ENCODE results near the gene PKIG. TPM values are rescaled to one million over a fixed set of nuclear protein-coding genes. Genes with fewer than 3 reads are reported as not detected.

PKIG gene
- total RNA-seq, 1 experiment from 2014 or later: 20.1 TPM

DNA sequence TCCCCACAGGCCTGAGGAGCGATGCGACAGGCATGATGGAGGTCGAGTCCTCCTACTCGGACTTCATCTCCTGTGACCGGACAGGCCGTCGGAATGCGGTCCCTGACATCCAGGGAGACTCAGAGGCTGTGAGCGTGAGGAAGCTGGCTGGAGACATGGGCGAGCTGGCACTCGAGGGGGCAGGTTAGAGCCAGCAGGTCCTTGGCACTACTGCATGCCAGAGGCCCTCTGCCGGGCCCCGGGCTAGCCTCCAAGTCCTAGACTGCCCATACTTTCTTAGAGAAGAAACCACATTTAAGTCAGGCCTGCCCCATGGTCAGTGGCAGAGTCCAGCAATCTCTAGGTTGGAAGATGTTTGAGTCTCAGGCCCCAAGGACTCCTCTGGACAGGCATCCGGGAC lies 32.1 kb downstream of the PKIG start:
- no peaks in the 10 kb centered on the region for H4K20me1 ChIP-seq (ENCODE audit: insufficient read depth)
- no peaks in the 10 kb centered on the region for H3K9me2 ChIP-seq (ENCODE audit: insufficient read depth)
- H3K4me1 ChIP-seq (ENCODE audit: control insufficient read depth in 1 of 2, insufficient read depth in 2 of 2, low read length in 2 of 2): peaks cover 2 to 7% of the 10 kb centered on the region in 2 experiments
- ChIA-PET POLR2A (no interaction called here), RAD21 (ENCODE audit: low non-redundant PET in 1 of 2, low total read pairs in 2 of 2, uncharacterized antibody in 2 of 2, unreplicated experiment in 2 of 2) (no interaction called here), CTCF (no interaction called here)
- no peak overlapping the region for H3K4me3 ChIP-seq (replicated peaks in 1 of 2; ENCODE audit: low read depth in 1 of 2, low read length in 2 of 2)
- no TSS peak for BruUV-seq (replicated peaks)
- no peak for ATAC-seq
- intact Hi-C loops (cut with micrococcal nuclease): no loop called here
- H3K9ac ChIP-seq (ENCODE audit: low read length): no peak overlapping the region
- no peak for DNase-seq (ENCODE audit: low read depth, low spot score)
- H2AFZ ChIP-seq (ENCODE audit: low read depth, low read length, poor library complexity, severe bottlenecking): no peak overlapping the region
- H3K27ac ChIP-seq (ENCODE audit: low read depth, low read length): no peak overlapping the region
- no peak overlapping the region for H3K4me2 ChIP-seq (ENCODE audit: low read length)
- no peaks in the 10 kb centered on the region for H3K27me3 ChIP-seq (ENCODE audit: insufficient read depth, low read length)
- peaks cover 2 to 7% of the 10 kb centered on the region in 2 experiments; a peak in 3 of 4 replicates for H3K36me3 ChIP-seq (ENCODE audit: control insufficient read depth in 1 of 2, insufficient read depth in 2 of 2, low read length in 2 of 2)
- H3K79me2 ChIP-seq (ENCODE audit: insufficient read depth, low read length): no peaks in the 10 kb centered on the region
- no peaks in the 10 kb centered on the region for H3K9me3 ChIP-seq (ENCODE audit: control insufficient read depth in 1 of 2, insufficient read depth in 1 of 2, low read depth in 1 of 2, low read length in 2 of 2)
- TF ChIP-seq ZFX (IDR thresholded peaks at IDR 0.05) (no peak), RAD21 (IDR thresholded peaks at IDR 0.05; ENCODE audit: low read depth) (no peak), YY1 (IDR thresholded peaks at IDR 0.05; ENCODE audit: extremely low read depth, insufficient replicate concordance, low read depth, low read length) (no peak), SIN3A (IDR thresholded peaks at IDR 0.05; ENCODE audit: low read depth) (no peak), ELF1 (IDR thresholded peaks at IDR 0.05; ENCODE audit: borderline replicate concordance, low read depth) (no peak), EGR1 (IDR thresholded peaks at IDR 0.05; ENCODE audit: low read depth) (no peak), CEBPB (IDR thresholded peaks at IDR 0.05; ENCODE audit: low read depth) (no peak), CBX3 (IDR thresholded peaks at IDR 0.05; ENCODE audit: low read depth) (no peak), POLR2AphosphoS5 (IDR thresholded peaks at IDR 0.05; ENCODE audit: low read depth, low read length) (no peak), TCF7L2 (IDR thresholded peaks at IDR 0.05; ENCODE audit: borderline replicate concordance, extremely low read depth, insufficient read depth, insufficient read length) (no peak), EZH2phosphoT487 (IDR thresholded peaks at IDR 0.05; ENCODE audit: borderline replicate concordance) (no peak), FOSL1 (IDR thresholded peaks at IDR 0.05; ENCODE audit: low read depth) (no peak), POLR2A (IDR thresholded peaks at IDR 0.05; ENCODE audit: borderline replicate concordance, extremely low read depth, insufficient read depth, insufficient read length) (no peak), EZH2 (IDR thresholded peaks at IDR 0.05) (no peak)
- TF ChIP-seq, protein P1, sequence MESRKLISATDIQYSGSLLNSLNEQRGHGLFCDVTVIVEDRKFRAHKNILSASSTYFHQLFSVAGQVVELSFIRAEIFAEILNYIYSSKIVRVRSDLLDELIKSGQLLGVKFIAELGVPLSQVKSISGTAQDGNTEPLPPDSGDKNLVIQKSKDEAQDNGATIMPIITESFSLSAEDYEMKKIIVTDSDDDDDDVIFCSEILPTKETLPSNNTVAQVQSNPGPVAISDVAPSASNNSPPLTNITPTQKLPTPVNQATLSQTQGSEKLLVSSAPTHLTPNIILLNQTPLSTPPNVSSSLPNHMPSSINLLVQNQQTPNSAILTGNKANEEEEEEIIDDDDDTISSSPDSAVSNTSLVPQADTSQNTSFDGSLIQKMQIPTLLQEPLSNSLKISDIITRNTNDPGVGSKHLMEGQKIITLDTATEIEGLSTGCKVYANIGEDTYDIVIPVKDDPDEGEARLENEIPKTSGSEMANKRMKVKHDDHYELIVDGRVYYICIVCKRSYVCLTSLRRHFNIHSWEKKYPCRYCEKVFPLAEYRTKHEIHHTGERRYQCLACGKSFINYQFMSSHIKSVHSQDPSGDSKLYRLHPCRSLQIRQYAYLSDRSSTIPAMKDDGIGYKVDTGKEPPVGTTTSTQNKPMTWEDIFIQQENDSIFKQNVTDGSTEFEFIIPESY (IDR thresholded peaks at IDR 0.05; ENCODE audit: extremely low read depth, insufficient replicate concordance, low read length): no peak
- TF ChIP-seq, protein P2, sequence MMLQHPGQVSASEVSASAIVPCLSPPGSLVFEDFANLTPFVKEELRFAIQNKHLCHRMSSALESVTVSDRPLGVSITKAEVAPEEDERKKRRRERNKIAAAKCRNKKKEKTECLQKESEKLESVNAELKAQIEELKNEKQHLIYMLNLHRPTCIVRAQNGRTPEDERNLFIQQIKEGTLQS (IDR thresholded peaks at IDR 0.05): no peak
- TF ChIP-seq, protein P3, sequence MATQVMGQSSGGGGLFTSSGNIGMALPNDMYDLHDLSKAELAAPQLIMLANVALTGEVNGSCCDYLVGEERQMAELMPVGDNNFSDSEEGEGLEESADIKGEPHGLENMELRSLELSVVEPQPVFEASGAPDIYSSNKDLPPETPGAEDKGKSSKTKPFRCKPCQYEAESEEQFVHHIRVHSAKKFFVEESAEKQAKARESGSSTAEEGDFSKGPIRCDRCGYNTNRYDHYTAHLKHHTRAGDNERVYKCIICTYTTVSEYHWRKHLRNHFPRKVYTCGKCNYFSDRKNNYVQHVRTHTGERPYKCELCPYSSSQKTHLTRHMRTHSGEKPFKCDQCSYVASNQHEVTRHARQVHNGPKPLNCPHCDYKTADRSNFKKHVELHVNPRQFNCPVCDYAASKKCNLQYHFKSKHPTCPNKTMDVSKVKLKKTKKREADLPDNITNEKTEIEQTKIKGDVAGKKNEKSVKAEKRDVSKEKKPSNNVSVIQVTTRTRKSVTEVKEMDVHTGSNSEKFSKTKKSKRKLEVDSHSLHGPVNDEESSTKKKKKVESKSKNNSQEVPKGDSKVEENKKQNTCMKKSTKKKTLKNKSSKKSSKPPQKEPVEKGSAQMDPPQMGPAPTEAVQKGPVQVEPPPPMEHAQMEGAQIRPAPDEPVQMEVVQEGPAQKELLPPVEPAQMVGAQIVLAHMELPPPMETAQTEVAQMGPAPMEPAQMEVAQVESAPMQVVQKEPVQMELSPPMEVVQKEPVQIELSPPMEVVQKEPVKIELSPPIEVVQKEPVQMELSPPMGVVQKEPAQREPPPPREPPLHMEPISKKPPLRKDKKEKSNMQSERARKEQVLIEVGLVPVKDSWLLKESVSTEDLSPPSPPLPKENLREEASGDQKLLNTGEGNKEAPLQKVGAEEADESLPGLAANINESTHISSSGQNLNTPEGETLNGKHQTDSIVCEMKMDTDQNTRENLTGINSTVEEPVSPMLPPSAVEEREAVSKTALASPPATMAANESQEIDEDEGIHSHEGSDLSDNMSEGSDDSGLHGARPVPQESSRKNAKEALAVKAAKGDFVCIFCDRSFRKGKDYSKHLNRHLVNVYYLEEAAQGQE (IDR thresholded peaks at IDR 0.05; ENCODE audit: low read depth): no peak
- TF ChIP-seq, protein P4, sequence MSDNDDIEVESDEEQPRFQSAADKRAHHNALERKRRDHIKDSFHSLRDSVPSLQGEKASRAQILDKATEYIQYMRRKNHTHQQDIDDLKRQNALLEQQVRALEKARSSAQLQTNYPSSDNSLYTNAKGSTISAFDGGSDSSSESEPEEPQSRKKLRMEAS (IDR thresholded peaks at IDR 0.05): no peak
